Measurements from ENCODE around the gene NDUFS4.

DNA sequence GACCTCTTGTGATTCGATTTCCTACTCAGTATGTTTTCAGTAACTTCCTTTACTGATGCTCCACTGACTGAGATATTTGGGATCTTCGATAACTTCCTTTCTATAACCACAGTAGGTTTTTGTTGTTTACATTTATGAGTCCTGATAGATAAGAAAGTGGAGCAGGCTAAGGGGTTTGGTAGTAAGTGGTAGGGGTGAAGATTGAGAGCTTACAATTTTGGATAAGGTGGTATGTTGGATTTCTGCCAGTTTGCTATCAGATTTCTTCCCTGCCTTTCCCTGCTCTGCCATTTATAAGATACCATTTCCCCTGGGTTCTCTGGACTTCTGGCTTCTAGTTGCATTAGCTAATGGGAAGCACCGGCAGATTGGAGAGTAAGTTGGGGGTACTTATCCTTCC lies 7.9 kb upstream of the NDUFS4 start:
- TF ChIP-seq, protein P1, sequence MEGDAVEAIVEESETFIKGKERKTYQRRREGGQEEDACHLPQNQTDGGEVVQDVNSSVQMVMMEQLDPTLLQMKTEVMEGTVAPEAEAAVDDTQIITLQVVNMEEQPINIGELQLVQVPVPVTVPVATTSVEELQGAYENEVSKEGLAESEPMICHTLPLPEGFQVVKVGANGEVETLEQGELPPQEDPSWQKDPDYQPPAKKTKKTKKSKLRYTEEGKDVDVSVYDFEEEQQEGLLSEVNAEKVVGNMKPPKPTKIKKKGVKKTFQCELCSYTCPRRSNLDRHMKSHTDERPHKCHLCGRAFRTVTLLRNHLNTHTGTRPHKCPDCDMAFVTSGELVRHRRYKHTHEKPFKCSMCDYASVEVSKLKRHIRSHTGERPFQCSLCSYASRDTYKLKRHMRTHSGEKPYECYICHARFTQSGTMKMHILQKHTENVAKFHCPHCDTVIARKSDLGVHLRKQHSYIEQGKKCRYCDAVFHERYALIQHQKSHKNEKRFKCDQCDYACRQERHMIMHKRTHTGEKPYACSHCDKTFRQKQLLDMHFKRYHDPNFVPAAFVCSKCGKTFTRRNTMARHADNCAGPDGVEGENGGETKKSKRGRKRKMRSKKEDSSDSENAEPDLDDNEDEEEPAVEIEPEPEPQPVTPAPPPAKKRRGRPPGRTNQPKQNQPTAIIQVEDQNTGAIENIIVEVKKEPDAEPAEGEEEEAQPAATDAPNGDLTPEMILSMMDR (IDR thresholded peaks at IDR 0.05; ENCODE audit: insufficient read depth, low read length, poor library complexity, severe bottlenecking) = no peak
- TF ChIP-seq EZH2phosphoT487 (conservative IDR thresholded peaks at IDR 0.05; ENCODE audit: low read length) = no peak
